Activated T-cell treated with anti-CD3 and anti-CD28 coated beads for 1 hour (primary cell): ENCODE measurements around the gene AGRP.
"Not testable (repeated sequence)": the region's sequence is repeated elsewhere in the genome, so short reads cannot be mapped to it uniquely, and the experiment has no call there.

Experiments
- DNase-seq: peaks from one replicate; pipeline ENCODE4 v3.0.0-alpha.2; 2020; ENCODE audit warnings: low read depth

Gene AGRP

GRCh38 chr16:67504031-67505021, 21.0 kb upstream of the AGRP start:
- no peak for DNase-seq

GRCh38 chr16:67499106-67499505, 15.8 kb upstream of the AGRP start:
- DNase-seq, result no peak

GRCh38 chr16:67490335-67491096, 7.2 kb upstream of the AGRP start:
- no peak for DNase-seq

GRCh38 chr16:67489401-67490083, 6.2 kb upstream of the AGRP start:
- DNase-seq, result no peak

DNA sequence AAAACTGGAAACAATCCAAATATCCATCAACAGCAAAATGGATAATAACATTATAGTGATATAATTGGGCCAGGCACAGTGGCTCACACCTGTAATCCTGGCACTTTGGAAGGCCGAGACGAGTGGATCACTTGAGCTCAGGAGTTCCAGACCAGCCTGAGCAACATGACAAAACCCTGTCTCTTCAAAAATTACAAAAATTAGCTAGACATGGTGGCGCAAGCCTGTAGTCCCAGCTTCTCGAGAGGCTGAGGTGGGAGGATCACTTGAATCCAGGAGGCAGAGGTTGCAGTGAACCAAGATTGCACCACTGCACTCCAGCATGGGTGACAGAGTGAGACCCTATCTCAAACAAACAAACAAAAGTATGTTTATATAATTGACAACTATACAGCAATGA, 4.2 kb upstream of the AGRP start:
- not testable (repeated sequence) for DNase-seq

DNA sequence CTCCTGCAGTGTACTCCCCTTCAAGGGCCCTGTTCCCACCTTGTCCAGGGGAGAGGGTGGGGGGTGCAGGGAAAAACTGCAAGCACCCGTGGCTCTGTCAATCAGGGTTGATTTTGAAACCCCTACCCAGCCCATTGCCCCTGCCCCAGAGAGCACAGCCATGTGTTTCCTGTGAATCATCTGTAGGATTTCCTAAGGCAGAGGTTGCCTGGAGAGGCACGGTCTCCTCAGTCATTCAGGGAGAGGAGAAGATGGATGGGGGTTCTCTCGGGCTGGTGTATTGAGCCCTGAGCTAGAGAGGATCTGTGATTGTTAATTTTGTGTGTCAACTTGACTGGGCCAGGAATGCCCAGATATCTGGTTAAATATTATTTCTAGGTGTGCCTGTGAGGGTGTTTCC, 3.5 kb upstream of the AGRP start:
- no peak for DNase-seq

DNA sequence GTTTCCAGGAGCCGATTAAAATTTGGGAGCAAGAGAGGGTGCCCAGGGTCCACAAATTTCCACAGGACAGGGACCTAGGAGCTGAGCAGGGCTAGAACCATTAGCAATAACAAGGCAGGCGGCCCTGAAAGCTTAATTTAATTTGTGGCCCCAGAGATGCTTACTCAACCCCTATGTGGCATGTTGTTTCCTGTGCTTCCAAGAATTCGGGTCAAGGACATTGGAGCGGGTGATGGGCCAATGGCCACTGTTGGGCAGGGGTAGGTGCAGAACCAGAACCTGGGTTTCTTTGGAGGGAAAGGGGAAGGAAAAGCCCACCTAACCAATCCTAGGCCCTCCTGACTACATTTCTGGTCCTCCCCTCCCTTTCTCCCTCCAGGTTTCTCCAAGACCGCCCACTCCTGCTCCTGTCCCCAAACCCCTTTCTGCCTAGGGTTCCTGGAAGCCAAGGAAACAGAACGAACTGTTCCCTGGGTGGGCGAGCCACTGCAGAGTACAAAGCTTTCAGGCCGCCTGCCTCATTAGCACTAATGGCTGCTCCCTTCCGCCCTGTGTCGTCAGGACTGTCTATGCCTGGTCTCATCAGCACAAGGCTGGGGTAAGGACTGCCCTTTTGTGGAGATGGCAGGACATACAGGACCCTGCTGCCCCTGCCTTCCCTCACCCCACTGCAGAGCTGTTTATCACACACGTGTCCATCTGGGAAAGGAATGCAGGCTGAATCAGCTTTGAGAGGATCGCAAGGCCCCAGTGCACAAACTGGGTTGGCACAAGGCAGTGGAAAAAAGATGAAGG, 581 bp upstream of the AGRP start:
- no peak for DNase-seq

- DNase-seq, result no peak
Observed at GRCh38 chr16:67482233-67482924, 968 bp downstream of the AGRP start.

GRCh38 chr16:67481561-67482232, 1.6 kb downstream of the AGRP start:
- DNase-seq, result peak; percentile 23

DNA sequence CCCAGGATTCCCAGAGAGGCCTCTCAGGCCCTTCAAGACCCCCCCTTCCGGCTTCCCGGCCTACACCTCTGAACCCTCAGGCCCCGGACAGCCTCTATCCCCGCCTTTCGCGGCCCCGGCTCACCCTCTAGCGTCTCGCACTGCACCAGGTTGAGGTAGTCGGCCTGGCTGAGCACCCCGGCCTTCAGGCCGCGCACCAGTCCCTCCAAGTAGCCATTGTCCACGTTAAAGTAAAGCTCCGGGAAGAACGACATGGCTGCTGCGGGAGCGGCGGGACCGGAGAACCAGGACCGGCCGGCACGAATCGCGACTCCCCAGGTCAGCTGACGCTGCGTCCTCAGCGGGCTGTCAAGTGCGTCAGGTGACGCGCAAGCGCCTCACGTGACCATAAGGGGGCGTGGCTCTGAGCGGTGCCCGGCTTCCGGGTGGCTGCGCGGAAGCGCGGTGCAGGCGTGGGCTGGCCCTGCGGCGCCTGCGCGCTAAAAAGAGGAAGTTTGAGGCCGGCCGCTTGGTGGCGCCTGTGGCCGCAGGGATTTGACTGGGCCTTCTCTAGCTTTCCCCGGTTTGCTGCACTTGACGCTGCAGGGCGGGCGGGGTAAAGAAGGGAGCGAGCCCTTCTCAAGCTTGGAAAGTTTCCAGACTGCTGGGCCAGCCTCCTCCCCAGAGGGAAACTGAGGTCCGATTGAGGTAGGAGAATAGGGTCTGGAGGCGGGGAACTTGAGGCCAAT, 2.4 kb downstream of the AGRP start, which contains the start of gene ATP6V0D1:
Gene ATP6V0D1 (minus strand): TSS at position 325 of the 728 bp plus-strand sequence. CDS start 71 bp downstream, at position 254.
- DNase-seq, result peak; percentile 98

DNA sequence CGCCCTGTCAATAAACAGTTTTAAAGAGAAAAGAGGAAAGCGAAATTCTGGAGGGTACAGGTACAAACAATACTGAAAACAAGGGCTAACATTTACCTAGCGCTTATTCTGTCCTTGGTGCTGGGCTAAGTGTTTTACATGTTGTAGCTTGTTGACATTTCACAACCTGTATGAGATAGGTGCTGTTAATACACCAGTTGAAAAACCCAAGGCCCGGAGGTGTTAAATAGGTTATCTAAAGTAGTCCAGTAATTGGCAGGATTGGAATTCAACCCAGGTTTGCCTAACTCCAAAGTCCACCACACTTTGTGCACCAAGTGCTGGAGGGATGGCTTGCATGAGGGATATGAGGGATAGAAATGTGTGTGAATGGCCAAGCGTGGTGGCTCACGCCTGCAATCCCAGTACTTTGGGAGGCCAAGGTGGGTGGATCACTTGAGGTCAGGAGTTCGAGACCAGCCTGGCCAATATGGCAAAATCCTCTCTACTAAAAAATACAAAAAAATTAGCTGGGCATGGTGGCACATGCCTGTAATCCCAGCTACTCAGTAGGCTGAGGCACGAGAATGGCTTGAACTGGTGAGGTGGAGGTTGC, 5.3 kb downstream of the AGRP start:
- no peak for DNase-seq

- DNase-seq, result no peak
Observed at GRCh38 chr16:67474551-67475455, 8.5 kb downstream of the AGRP start.

- DNase-seq, result no peak
Observed at GRCh38 chr16:67471758-67472384, 11.5 kb downstream of the AGRP start.

- DNase-seq, result no peak
Observed at GRCh38 chr16:67470359-67470758, 13.0 kb downstream of the AGRP start.

DNA sequence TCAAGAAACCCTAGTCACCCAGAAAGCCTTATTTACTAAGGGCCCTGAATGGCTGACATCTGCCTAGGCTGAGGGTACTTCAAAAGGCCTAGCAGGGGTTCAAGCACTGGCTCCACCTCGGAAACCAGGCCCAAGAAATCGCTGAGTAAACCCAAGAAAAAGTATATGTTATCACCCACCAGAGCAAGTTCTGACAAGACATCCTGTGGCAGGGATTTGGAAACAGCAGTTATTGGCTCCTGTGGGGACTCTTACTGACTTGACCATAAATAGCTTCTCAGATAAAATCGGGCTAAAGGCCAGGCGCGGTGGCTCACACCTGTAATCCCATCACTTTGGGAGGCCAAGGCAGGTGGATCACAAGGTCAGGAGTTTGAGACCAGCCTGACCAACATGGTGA, 14.6 kb downstream of the AGRP start:
- no peak for DNase-seq

DNA sequence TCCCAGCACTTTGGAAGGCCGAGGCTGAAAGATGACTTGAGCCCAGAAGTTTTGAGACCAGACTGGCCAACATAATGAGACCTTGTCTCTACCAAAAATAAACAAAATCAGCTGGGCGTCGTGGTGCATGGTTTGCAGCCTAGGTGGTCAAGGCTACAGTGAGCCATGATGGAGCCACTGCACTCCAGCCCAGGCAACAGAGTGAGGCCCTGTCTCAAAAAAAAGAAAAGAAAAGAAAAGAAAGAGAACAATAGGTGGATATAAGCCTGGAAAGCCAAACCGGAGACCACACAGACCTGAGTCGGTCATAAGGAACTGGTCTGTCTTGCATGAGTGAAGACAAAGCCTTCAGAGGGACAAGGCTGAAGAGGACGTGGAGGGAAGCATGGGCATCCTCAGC, 16.8 kb downstream of the AGRP start:
- DNase-seq, result no peak

DNA sequence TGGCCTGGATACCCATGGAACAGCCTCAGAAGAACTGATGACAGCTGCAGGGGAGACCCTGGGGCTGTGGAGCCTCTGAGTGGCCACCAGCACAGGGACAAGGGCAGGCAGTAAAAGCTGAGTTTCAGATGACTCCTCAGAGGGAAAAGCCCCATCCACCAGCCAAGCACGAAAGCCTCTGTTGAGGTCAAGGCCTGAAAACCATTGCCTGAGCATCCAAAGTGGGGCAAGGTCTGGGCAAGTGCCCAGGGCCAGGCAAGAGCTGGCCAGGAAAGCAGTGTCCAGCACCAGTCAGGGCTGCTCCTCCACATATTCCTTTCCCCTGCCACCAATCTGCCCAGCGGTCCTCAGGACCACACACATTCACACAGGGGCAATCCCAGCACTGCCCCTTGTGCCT, 18.8 kb downstream of the AGRP start:
- no peak for DNase-seq

GRCh38 chr16:67463691-67464090, 19.7 kb downstream of the AGRP start:
- DNase-seq, result no peak
